ENCODE results near the gene GPSM3. TPM values are rescaled to one million over a fixed set of nuclear protein-coding genes. Genes with fewer than 3 reads are reported as not detected.

GPSM3 gene
- polyA plus RNA-seq, 1 donor (not counting 4 experiments of a cell fraction or from before 2014, with no cell fraction given): 3.6 TPM

- no peaks in the 10 kb centered on the region for H3K9me1 ChIP-seq (ENCODE audit: control insufficient read depth, extremely low read depth, insufficient read depth, low read length)
- FAIRE-seq (no peak), DNase-seq (ENCODE audit: low read depth, low spot score) (no peak)
- peaks cover 4% of the 10 kb centered on the region for H3K4me1 ChIP-seq (ENCODE audit: control insufficient read depth, extremely low read depth, insufficient read depth, low read length)
- H4K20me1 ChIP-seq (ENCODE audit: control insufficient read depth, extremely low read depth, insufficient read depth, low read length): no peaks in the 10 kb centered on the region
- no peak overlapping the region for H3K4me3 ChIP-seq (ENCODE audit: control insufficient read depth in 2 of 3, extremely low read depth in 1 of 3, insufficient read depth in 2 of 3, low read depth in 1 of 3, low read length in 3 of 3)
- TF ChIP-seq EZH2 (IDR thresholded peaks at IDR 0.05; ENCODE audit: low read length): no peak
- TF ChIP-seq, protein P1, sequence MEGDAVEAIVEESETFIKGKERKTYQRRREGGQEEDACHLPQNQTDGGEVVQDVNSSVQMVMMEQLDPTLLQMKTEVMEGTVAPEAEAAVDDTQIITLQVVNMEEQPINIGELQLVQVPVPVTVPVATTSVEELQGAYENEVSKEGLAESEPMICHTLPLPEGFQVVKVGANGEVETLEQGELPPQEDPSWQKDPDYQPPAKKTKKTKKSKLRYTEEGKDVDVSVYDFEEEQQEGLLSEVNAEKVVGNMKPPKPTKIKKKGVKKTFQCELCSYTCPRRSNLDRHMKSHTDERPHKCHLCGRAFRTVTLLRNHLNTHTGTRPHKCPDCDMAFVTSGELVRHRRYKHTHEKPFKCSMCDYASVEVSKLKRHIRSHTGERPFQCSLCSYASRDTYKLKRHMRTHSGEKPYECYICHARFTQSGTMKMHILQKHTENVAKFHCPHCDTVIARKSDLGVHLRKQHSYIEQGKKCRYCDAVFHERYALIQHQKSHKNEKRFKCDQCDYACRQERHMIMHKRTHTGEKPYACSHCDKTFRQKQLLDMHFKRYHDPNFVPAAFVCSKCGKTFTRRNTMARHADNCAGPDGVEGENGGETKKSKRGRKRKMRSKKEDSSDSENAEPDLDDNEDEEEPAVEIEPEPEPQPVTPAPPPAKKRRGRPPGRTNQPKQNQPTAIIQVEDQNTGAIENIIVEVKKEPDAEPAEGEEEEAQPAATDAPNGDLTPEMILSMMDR (optimal IDR thresholded peaks at IDR 0.05 in 1 of 3, IDR thresholded peaks at IDR 0.05 in 1 of 3, conservative IDR thresholded peaks at IDR 0.05 in 1 of 3; ENCODE audit: extremely low read depth in 1 of 3, insufficient read depth in 2 of 3, low read length in 3 of 3): no peak
- no peak overlapping the region for H3K9ac ChIP-seq (ENCODE audit: control insufficient read depth, extremely low read depth, insufficient read depth, low read length)
- no peaks in the 10 kb centered on the region for H3K79me2 ChIP-seq (ENCODE audit: control insufficient read depth, insufficient read depth, low read length)
- H3K4me2 ChIP-seq (ENCODE audit: control insufficient read depth, extremely low read depth, insufficient read depth, low read depth, low read length): no peak overlapping the region
- no peaks in the 10 kb centered on the region for H3K9me3 ChIP-seq (ENCODE audit: control insufficient read depth, low read depth, low read length)
- dilution Hi-C loops (cut with MboI; ENCODE audit: extremely low pct_ligation_motif_present, low sequenced_read_pairs): no loop called here
- no peak overlapping the region for H2AFZ ChIP-seq (ENCODE audit: control insufficient read depth, low read length)
- H3K36me3 ChIP-seq (ENCODE audit: control insufficient read depth in 2 of 2, extremely low read depth in 1 of 2, insufficient read depth in 2 of 2, low read length in 2 of 2): no peaks in the 10 kb centered on the region
- H3K27ac ChIP-seq (ENCODE audit: control insufficient read depth, insufficient read depth, low read length): no peak overlapping the region
- peaks cover 19% of the 10 kb centered on the region for H3K27me3 ChIP-seq (ENCODE audit: control insufficient read depth, extremely low read depth, insufficient read depth, low read length)
Measured at GRCh38 chr6:32220021-32220420, 27.6 kb upstream of the GPSM3 start.

DNA sequence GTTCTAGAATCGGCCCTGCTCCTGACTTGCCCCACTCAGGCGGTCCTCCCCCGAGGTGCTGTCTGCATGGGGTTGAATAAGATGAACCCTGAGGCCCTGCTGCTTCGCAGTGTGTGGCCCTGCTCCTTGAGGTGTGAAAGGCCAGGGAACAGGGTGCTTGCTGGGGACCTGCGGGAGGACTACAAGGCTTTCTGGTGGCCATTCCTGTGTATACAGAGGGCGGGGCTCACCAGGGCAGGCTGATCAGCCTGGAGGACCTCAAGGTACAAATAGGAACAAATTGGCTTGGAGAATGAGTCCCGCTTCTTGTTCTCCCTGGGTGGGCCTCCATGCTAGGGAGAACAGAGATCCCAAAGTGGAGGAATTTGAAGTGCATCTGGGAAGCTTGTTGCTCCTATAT is 25.7 kb upstream of the GPSM3 start:
- peaks cover 4% of the 10 kb centered on the region for H3K4me1 ChIP-seq (ENCODE audit: control insufficient read depth, extremely low read depth, insufficient read depth, low read length)
- no peaks in the 10 kb centered on the region for H3K9me1 ChIP-seq (ENCODE audit: control insufficient read depth, extremely low read depth, insufficient read depth, low read length)
- H2AFZ ChIP-seq (ENCODE audit: control insufficient read depth, low read length): no peak overlapping the region
- DNase-seq (ENCODE audit: low read depth, low spot score) (no peak), FAIRE-seq (no peak)
- no peak overlapping the region for H3K4me2 ChIP-seq (ENCODE audit: control insufficient read depth, extremely low read depth, insufficient read depth, low read depth, low read length)
- no peak overlapping the region for H3K4me3 ChIP-seq (ENCODE audit: control insufficient read depth in 2 of 3, extremely low read depth in 1 of 3, insufficient read depth in 2 of 3, low read depth in 1 of 3, low read length in 3 of 3)
- H3K9ac ChIP-seq (ENCODE audit: control insufficient read depth, extremely low read depth, insufficient read depth, low read length): no peak overlapping the region
- no peaks in the 10 kb centered on the region for H3K79me2 ChIP-seq (ENCODE audit: control insufficient read depth, insufficient read depth, low read length)
- dilution Hi-C loops (cut with MboI; ENCODE audit: extremely low pct_ligation_motif_present, low sequenced_read_pairs): no loop called here
- H3K36me3 ChIP-seq (ENCODE audit: control insufficient read depth in 2 of 2, extremely low read depth in 1 of 2, insufficient read depth in 2 of 2, low read length in 2 of 2): no peaks in the 10 kb centered on the region
- H3K9me3 ChIP-seq (ENCODE audit: control insufficient read depth, low read depth, low read length): no peaks in the 10 kb centered on the region
- H3K27me3 ChIP-seq (ENCODE audit: control insufficient read depth, extremely low read depth, insufficient read depth, low read length): peaks cover 19% of the 10 kb centered on the region
- no peaks in the 10 kb centered on the region for H4K20me1 ChIP-seq (ENCODE audit: control insufficient read depth, extremely low read depth, insufficient read depth, low read length)
- H3K27ac ChIP-seq (ENCODE audit: control insufficient read depth, insufficient read depth, low read length): no peak overlapping the region
- TF ChIP-seq, protein P1 (optimal IDR thresholded peaks at IDR 0.05 in 1 of 3, IDR thresholded peaks at IDR 0.05 in 1 of 3, conservative IDR thresholded peaks at IDR 0.05 in 1 of 3; ENCODE audit: extremely low read depth in 1 of 3, insufficient read depth in 2 of 3, low read length in 3 of 3): no peak
- no peak for TF ChIP-seq EZH2 (IDR thresholded peaks at IDR 0.05; ENCODE audit: low read length)
